IPS DF 6.9 (cell line): ENCODE data around the gene FPGS.
"Not testable (repeated sequence)": the region's sequence is repeated elsewhere in the genome, so short reads cannot be mapped to it uniquely, and the experiment has no call there.

ENCODE experiments used
- DNase-seq: peaks from one replicate; pipeline ENCODE4 v3.0.0-alpha.2; 2013; ENCODE audit warnings: low read depth, low spot score
- H3K27ac ChIP-seq: one replicate; pipeline ENCODE4 v1.5.1; 2013; ENCODE audit warnings: low read length, control low read depth
- H3K27me3 ChIP-seq: 2 replicates; pipeline ENCODE4 v1.6.1; 2013; ENCODE audit warnings: mild to moderate bottlenecking, low read length; ENCODE audit not compliant: control insufficient read depth, insufficient read depth
- H3K36me3 ChIP-seq: 2 replicates; pipeline ENCODE4 v1.6.1; 2013; ENCODE audit warnings: low read length; ENCODE audit not compliant: control insufficient read depth, insufficient read depth
- H3K4me1 ChIP-seq: 2 replicates; pipeline ENCODE4 v1.6.1; 2013; ENCODE audit warnings: low read length; ENCODE audit not compliant: control insufficient read depth, insufficient read depth
- H3K4me3 ChIP-seq: 2 replicates; pipeline ENCODE4 v1.5.1; 2013; ENCODE audit warnings: mild to moderate bottlenecking, low read length
- H3K9me3 ChIP-seq: 2 replicates; pipeline ENCODE4 v1.6.1; 2013; ENCODE audit warnings: low read length, inconsistent platforms; ENCODE audit not compliant: control insufficient read depth, insufficient read depth
- WGBS: extraction: QIAGEN DNeasy Blood & Tissue Kit; methylation state at CpG from one replicate; pipeline ENCODE4 v1.1.7; 2013; ENCODE audit warnings: mixed read lengths, missing lambda C conversion rate; ENCODE audit not compliant: insufficient read length, insufficient coverage; 5-methylcytosine and 5-hydroxymethylcytosine counted together

FPGS gene

DNA sequence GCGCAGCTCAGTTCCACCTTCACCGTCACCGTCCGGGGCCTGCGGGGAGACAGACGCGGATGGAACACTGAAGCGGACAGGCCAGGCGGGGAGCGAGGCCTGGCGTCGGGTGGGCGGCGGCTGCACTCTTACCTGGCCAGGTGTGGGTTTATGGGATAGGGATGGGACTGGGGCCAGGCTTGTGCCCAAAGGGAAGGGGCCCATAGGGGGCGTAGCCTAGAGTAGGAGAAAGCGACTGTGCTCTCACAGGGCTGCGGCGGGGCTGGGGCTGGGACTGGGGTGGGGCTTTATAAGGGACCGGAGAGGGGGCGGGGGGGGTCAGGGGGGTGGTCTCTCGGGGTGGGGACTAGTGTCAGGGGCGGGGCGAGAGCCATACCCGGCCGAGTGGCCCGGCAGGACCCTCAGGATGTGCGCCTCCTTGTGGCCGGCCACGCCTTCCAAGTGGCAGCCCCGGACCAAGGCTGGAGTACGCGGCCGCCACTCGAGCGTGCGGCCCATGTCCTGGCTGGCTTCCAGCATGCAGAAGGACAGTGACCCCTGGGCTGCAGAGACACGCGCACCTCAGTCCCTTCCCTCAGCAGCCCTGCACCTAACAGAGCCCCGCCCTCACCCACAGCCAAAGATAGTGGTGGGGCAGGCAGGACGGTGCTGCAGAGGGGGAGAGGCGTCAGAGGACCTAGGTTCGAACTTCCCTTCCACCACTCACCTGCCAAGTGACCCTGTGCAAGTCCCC, 22.8 kb downstream of the FPGS start:
- Histone ChIP-seq H3K9me3 (no peaks in the 10 kb centered on the region), H3K36me3 (no peaks in the 10 kb centered on the region), H3K27me3 (no peaks in the 10 kb centered on the region), H3K4me1 (peaks cover 6% of the 10 kb centered on the region), H3K4me3 (no peak overlapping the region; the same call in 1 of the 2 replicates), H3K27ac (no peak overlapping the region)
- no CpG with 5 or more reads among the region's 42 CpGs for WGBS
- DNase-seq, result no peak

DNA sequence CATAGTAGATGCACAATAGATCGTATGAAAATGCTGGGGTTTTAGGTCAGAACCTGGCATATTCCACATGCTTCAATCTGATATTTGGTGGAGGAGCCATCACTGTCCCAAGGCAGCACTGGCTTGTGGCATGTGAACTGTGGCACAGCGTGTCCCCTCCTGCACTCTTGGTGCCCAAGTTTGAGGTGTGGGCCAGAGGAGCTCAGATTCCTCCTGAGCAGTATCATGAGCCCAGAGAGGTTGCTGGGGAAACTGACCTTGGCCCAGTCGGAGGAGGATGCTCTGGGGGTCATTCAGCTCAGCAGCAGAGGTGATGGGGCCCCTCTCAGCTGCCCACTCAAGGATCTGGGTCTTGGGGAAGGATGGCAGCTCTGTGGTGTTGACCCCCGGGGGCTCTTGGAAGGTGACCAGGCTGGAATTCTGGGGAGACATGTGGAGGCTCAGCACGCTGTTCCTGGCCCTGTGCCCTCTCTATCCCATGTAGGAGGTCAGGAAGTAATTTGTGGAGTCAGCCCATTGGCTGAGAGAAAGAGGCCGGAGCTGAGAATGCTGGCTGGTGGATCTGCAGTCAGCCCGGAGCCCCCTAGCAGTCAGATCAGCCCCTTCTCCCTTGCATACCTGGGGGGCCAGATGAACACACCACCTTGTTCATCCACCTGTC, 23.7 kb downstream of the FPGS start:
- no peak overlapping the region for H3K4me3 ChIP-seq
- DNase-seq, result no peak
- no peak overlapping the region for H3K27ac ChIP-seq
- no peaks in the 10 kb centered on the region for H3K36me3 ChIP-seq
- no peaks in the 10 kb centered on the region for H3K9me3 ChIP-seq
- WGBS, result no CpG with 5 or more reads among the region's 7 CpGs
- no peaks in the 10 kb centered on the region for H3K27me3 ChIP-seq
- H3K4me1 ChIP-seq, result peaks cover 6% of the 10 kb centered on the region

DNA sequence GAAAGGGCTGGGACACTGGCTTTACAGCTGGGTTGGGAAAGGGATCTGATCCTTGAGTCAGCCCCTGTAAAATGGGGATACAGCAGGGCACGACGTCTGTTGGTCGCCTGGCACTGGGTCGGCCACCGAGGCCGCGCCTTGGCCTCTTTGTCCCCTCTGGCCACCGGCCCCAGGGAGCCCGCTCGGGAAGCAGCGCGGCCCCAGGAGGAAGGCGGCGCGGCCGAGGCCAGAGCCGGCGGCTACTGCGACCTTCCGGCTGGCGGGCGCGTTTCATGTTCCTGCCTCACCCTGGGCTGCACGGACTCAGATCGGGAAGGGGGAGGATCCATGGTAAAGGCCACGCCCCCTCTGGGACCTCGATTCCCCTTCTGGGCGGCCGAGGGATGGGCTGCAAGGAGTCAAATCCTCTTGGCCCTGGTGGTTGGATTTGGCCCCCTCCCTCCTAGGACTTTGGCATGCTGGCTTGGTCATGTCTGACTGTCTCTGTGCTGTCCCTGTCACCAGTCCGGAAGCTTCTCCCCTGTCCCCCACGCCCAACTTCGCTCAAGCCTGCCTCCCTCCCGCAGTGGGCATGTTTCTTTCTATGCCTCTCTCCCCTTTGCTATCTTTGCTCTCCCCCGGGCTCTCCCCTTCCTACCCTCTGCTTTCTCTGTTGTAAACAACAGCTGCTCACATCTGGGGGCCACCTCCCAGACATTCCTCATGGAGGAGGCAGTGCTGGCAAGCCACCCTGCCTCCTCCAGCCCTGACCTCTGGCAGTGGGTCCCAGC, 25.8 kb downstream of the FPGS start:
- peaks cover 6% of the 10 kb centered on the region for H3K4me1 ChIP-seq
- peak; percentile 88 for DNase-seq
- no peaks in the 10 kb centered on the region for H3K27me3 ChIP-seq
- H3K4me3 ChIP-seq, result peak overlapping the region; percentile 10; the same call in 1 of the 2 replicates
- no CpG with 5 or more reads among the region's 34 CpGs for WGBS
- no peaks in the 10 kb centered on the region for H3K36me3 ChIP-seq
- H3K9me3 ChIP-seq, result no peaks in the 10 kb centered on the region
- no peak overlapping the region for H3K27ac ChIP-seq

DNA sequence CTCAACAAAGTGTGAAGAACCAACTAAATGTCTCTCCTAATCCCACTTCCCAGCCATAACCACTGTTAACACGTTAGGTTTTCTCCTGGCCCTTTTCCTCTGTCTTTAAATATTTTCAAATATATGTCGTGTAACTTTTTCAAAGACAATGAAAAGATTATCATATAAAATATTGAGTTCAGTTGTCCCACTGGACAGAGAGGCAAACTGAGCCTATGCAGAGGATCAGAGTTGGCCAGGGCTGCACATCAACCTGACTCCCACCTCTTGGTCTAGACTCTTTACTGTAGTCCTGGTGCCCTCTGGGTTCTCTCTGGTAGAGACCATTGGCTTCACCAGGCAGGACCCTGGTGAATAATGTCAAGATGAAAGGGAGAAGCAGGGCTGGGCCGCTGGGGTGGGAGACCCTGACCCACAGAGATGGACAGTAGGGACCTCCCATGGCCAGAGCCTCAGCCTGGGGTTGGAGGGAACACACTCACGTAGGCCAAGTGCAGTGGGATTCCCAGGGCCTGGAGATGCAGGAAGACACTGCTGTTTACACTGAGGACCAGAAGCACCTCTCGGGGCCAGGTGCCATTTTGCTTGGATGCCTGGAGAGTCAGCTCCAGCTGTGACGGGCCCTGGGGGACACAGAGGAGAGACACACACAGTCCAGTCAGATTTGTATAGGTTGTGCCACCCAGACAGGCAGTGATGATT, 26.7 kb downstream of the FPGS start:
- WGBS, result no CpG with 5 or more reads among the region's 6 CpGs
- H3K36me3 ChIP-seq, result no peaks in the 10 kb centered on the region
- H3K27me3 ChIP-seq, result no peaks in the 10 kb centered on the region

DNA sequence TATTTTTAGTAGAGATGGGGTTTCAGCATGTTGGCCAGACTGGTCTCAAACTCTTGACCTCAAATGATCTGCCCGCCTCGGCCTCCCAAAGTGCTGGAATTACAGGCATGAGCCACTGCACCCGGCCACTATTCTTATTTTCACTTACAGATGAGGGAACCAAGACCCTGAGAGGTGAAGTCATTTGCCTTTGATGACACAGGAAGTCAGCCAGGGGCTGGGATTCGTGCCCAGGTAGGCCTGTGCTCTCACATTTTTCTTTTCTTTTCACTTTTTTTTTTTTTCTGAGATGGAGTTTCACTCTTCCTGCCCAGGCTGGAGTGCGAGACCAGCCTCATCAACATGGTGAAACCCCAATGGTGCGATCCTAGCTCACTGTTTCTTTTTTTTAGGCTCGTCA, 29.6 kb downstream of the FPGS start:
- H3K27ac ChIP-seq, result no peak overlapping the region
- H3K27me3 ChIP-seq, result no peaks in the 10 kb centered on the region
- H3K9me3 ChIP-seq, result no peaks in the 10 kb centered on the region
- H3K4me3 ChIP-seq, result no peak overlapping the region
- DNase-seq, result no peak
- WGBS, result no CpG with 5 or more reads among the region's 7 CpGs
- peaks cover 3% of the 10 kb centered on the region for H3K4me1 ChIP-seq
- no peaks in the 10 kb centered on the region for H3K36me3 ChIP-seq

More for the DNA sequence above, 26.7 kb downstream of the FPGS start:
- H3K9me3 ChIP-seq, result no peaks in the 10 kb centered on the region
- peaks cover 6% of the 10 kb centered on the region for H3K4me1 ChIP-seq
- H3K4me3 ChIP-seq, result no peak overlapping the region
- no peak for DNase-seq
- H3K27ac ChIP-seq, result no peak overlapping the region

GRCh38 chr9:127833555-127833954, 30.9 kb downstream of the FPGS start:
- no peak overlapping the region for H3K27ac ChIP-seq
- no peak overlapping the region for H3K4me3 ChIP-seq
- DNase-seq, result no peak
- peaks cover 3% of the 10 kb centered on the region for H3K4me1 ChIP-seq
- no peaks in the 10 kb centered on the region for H3K9me3 ChIP-seq
- no peaks in the 10 kb centered on the region for H3K27me3 ChIP-seq
- no CpG with 5 or more reads among the region's 1 CpG for WGBS
- no peaks in the 10 kb centered on the region for H3K36me3 ChIP-seq

DNA sequence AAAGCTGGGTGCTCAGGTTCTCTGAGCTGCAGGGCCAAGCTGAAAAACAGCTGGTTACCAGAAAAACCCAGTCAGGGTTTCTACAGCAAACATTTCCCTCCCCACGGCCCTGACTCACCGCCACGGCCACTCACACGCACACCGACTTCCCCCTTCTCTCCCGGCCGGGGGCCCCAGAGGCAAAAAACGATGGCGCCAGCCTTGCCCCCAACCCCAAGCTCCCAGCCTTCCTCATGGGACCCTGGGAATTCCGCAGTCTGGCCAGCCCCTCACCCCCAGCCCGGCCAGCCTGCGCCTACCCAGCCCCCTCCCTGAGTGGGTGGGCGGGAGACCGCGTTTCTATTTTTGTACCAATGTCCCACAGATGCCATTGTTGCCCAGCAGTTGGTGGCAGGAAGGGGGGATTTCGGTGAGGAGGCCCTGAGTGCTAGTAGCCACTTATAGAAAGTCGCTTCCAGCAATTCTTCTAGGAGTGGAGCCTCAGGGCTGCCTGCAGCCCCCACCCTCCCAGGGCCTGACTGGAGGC, 33.4 kb downstream of the FPGS start:
- Histone ChIP-seq H3K4me1 (no peaks in the 10 kb centered on the region; the same call in 1 of the 2 replicates), H3K9me3 (no peaks in the 10 kb centered on the region), H3K27ac (no peak overlapping the region), H3K36me3 (no peaks in the 10 kb centered on the region), H3K4me3 (no peak overlapping the region), H3K27me3 (no peaks in the 10 kb centered on the region)
- DNase-seq, result no peak
- WGBS, result no CpG with 5 or more reads among the region's 17 CpGs

DNA sequence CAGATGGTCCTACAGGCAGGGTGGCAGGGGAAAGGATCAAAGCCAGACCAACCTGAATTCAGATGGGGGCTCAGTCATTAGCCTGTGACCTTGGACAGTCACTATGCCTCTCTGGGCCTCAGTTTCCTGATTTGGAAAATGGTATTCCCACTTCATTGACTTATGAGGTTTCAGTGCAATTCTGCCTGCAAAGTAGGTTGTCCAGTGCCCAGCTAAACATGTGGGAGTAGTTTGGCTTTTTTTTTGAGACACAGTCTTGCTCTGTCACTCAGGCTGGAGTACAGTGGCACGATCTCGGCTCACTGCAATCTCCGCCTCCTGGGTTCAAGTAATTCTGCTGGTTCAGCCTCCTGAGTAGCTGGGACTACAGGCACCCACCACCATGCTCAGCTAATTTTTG, 33.9 kb downstream of the FPGS start:
- not testable (repeated sequence) for H3K36me3 ChIP-seq, H3K27me3 ChIP-seq, H3K4me1 ChIP-seq, H3K27ac ChIP-seq, DNase-seq, H3K4me3 ChIP-seq, H3K9me3 ChIP-seq
- no CpG with 5 or more reads among the region's 3 CpGs for WGBS

DNA sequence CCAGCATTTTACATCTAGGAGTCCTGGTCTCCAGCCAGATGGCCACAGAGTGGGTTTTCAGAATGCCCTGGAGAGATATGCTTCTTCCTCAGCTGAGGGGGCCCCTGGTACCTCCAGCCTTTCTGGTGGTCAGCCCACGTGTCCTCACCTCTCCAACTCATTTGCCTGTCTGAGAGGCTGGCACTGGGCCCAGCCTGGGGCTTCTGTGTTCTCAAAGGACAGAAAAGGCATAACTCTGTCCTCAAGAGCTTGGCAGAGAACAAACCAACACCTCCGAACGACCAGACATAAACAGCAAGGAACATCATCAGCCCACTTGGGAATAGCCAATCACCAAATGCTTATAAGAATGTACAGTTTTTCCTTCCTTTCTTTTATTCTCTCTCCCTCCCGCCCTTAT, 34.7 kb downstream of the FPGS start:
- H3K27me3 ChIP-seq, result no peaks in the 10 kb centered on the region
- H3K9me3 ChIP-seq, result no peaks in the 10 kb centered on the region
- no peaks in the 10 kb centered on the region; the same call in 1 of the 2 replicates for H3K4me1 ChIP-seq
- no peak for DNase-seq
- whole genome bisulfite sequencing, result 100% methylated on average over 1 of the region's 4 CpGs
- no peaks in the 10 kb centered on the region for H3K36me3 ChIP-seq
- no peak overlapping the region for H3K27ac ChIP-seq
- no peak overlapping the region for H3K4me3 ChIP-seq
